ENCODE measurements around the gene ZMYM1. TPM values are rescaled to one million over a fixed set of nuclear protein-coding genes. Genes with fewer than 3 reads are reported as not detected.
"Not testable (repeated sequence)": the region's sequence is repeated elsewhere in the genome, so short reads cannot be mapped to it uniquely, and the experiment has no call there.

Gene ZMYM1
- total and polyA plus RNA-seq, 4 donors = 2.6 to 31.6 (median 8.5) TPM

- no peak overlapping the region for H3K4me3 ChIP-seq
- H3K9ac ChIP-seq (ENCODE audit: insufficient read depth in 1 of 2, low read length in 2 of 2) = no peak overlapping the region
- no peaks in the 10 kb centered on the region for H3K36me3 ChIP-seq (ENCODE audit: control insufficient read depth in 4 of 4, insufficient read depth in 4 of 4, low read length in 4 of 4)
- H3K4me1 ChIP-seq (ENCODE audit: control insufficient read depth in 5 of 5, insufficient read depth in 5 of 5, low read length in 5 of 5) = no peaks in the 10 kb centered on the region
- WGBS, 2 donors = 69 to 86% methylated on average over 1 of the region's 1 CpG
- DNase-seq (no peak), ATAC-seq (ENCODE audit: insufficient read depth, low FRiP score) (no peak)
- TF ChIP-seq CTCF (IDR thresholded peaks at IDR 0.05; ENCODE audit: control extremely low read depth, extremely low read depth) = no peak
- no peak overlapping the region for H3K27ac ChIP-seq (ENCODE audit: low read depth in 1 of 2, low read length in 1 of 2)
- peaks cover 0 to 3% (median 1%) of the 10 kb centered on the region in 4 donors for H3K9me3 ChIP-seq (ENCODE audit: control insufficient read depth in 4 of 4, insufficient read depth in 3 of 4, low read length in 3 of 4)
- no peaks in the 10 kb centered on the region for H3K27me3 ChIP-seq (ENCODE audit: control insufficient read depth in 3 of 3, insufficient read depth in 3 of 3, low read length in 2 of 3)
Measured at GRCh38 chr1:35073265-35073811, 5.8 kb upstream of the ZMYM1 start.

- WGBS, 2 donors = 80 to 87% methylated on average over 8 of the region's 8 CpGs
Measured at GRCh38 chr1:35076426-35076825, 2.8 kb upstream of the ZMYM1 start.

DNA sequence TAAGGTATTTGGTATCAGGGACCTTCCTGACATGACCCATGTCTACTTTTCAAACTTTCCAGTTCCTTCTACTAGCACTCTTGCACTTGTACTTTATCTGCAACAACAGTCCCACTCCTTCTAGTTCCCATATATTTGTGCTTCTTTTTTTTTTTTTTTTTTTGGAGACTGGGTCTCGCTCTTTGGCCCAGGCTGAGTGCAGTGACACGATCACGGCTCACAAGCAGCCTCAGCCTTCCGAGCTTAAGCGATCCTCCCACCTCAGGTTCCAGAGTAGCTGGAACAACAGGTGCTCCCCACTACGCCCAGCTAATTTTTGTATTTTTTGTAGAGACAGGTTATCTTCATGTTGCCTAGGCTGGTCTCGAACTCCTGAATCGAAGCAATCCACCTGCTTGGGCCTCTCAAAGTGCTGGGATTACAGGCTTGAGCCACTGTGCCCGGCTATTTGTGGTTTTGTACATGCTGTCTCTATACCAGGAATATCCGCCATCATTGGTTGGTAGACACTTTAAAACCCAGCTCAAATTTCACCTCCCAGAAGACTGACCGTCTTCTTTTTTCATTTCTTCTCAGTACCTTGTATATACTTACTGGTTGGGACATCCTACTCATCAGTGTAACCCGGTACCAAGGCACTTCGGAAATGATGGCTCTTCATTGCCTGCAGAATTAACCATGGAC is 1.1 kb downstream of the ZMYM1 start:
- peaks cover 0 to 13% (median 2%) of the 10 kb centered on the region in 5 donors for H3K4me1 ChIP-seq (ENCODE audit: control insufficient read depth in 5 of 5, insufficient read depth in 5 of 5, low read length in 5 of 5)
- TF ChIP-seq CTCF (IDR thresholded peaks at IDR 0.05; ENCODE audit: control extremely low read depth, extremely low read depth) = no peak
- DNase-seq (no peak), ATAC-seq (ENCODE audit: insufficient read depth, low FRiP score) (no peak)
- peak overlapping the region; percentile 86 for H3K4me3 ChIP-seq
- H3K9ac ChIP-seq (ENCODE audit: insufficient read depth in 1 of 2, low read length in 2 of 2) = peak overlapping the region in 1 of 2 donors; percentile 91
- peaks cover 0 to 3% (median 0%) of the 10 kb centered on the region in 4 donors for H3K36me3 ChIP-seq (ENCODE audit: control insufficient read depth in 4 of 4, insufficient read depth in 4 of 4, low read length in 4 of 4)
- no peak overlapping the region for H3K27ac ChIP-seq (ENCODE audit: low read depth in 1 of 2, low read length in 1 of 2)
- H3K27me3 ChIP-seq (ENCODE audit: control insufficient read depth in 3 of 3, insufficient read depth in 3 of 3, low read length in 2 of 3) = no peaks in the 10 kb centered on the region
- no peaks in the 10 kb centered on the region for H3K9me3 ChIP-seq (ENCODE audit: control insufficient read depth in 4 of 4, insufficient read depth in 3 of 4, low read length in 3 of 4)
- 90 to 95% methylated on average over 13 of the region's 13 CpGs for WGBS, 2 donors

More at GRCh38 chr1:35076426-35076825, 2.8 kb upstream of the ZMYM1 start:
- H3K27ac ChIP-seq (ENCODE audit: low read depth in 1 of 2, low read length in 1 of 2); H3K9me3 ChIP-seq (ENCODE audit: control insufficient read depth in 4 of 4, insufficient read depth in 3 of 4, low read length in 3 of 4); H3K9ac ChIP-seq (ENCODE audit: insufficient read depth in 1 of 2, low read length in 2 of 2); H3K36me3 ChIP-seq (ENCODE audit: control insufficient read depth in 4 of 4, insufficient read depth in 4 of 4, low read length in 4 of 4); H3K27me3 ChIP-seq (ENCODE audit: control insufficient read depth in 3 of 3, insufficient read depth in 3 of 3, low read length in 2 of 3); DNase-seq; H3K4me3 ChIP-seq; ATAC-seq (ENCODE audit: insufficient read depth, low FRiP score): not testable (repeated sequence)
- peaks cover 0 to 13% (median 2%) of the 10 kb centered on the region in 5 donors for H3K4me1 ChIP-seq (ENCODE audit: control insufficient read depth in 5 of 5, insufficient read depth in 5 of 5, low read length in 5 of 5)

DNA sequence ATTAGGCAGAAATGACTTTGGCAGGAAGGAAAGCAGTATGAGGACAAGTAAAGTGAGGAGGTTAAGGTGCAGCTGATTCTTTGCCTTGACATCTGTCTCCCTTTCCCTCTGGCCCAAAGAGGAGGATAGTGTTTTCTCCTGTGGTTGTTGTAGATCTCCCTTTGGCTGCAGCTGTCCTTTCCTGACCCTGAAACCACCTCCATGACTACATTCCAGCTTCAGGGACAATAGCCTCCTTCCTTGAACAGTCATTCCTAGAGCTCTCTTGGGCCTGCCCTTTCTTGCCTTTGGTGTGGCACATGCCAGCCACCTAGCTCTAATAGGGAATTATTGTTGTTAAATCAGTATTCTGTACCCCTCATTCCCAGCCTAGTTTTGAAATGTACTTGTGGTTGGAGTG is 6.2 kb downstream of the ZMYM1 start:
- Histone ChIP-seq H3K36me3 (ENCODE audit: control insufficient read depth in 4 of 4, insufficient read depth in 4 of 4, low read length in 4 of 4) (peaks cover 0 to 3% (median 0%) of the 10 kb centered on the region in 4 donors), H3K27ac (ENCODE audit: low read depth in 1 of 2, low read length in 1 of 2) (no peak overlapping the region), H3K4me3 (no peak overlapping the region), H3K9ac (ENCODE audit: insufficient read depth in 1 of 2, low read length in 2 of 2) (no peak overlapping the region), H3K27me3 (ENCODE audit: control insufficient read depth in 3 of 3, insufficient read depth in 3 of 3, low read length in 2 of 3) (no peaks in the 10 kb centered on the region), H3K4me1 (ENCODE audit: control insufficient read depth in 5 of 5, insufficient read depth in 5 of 5, low read length in 5 of 5) (peaks cover 0 to 2% (median under 1%) of the 10 kb centered on the region in 5 donors), H3K9me3 (ENCODE audit: control insufficient read depth in 4 of 4, insufficient read depth in 3 of 4, low read length in 3 of 4) (no peaks in the 10 kb centered on the region)
- ATAC-seq (ENCODE audit: insufficient read depth, low FRiP score) (no peak), DNase-seq (no peak)
- no peak for TF ChIP-seq CTCF (IDR thresholded peaks at IDR 0.05; ENCODE audit: control extremely low read depth, extremely low read depth)

All from lung (tissue), 12 donors.